K562 (cell line): Measurements from ENCODE around the gene BARD1. TPM values are rescaled to one million over a fixed set of nuclear protein-coding genes. Genes with fewer than 3 reads are reported as not detected.

ENCODE experiments used
- AFF1 ChIP-seq, 2 experiments: fragments of 450-650 bp; IDR thresholded peaks; 2 replicates each; pipeline ENCODE4 v1.6.1; 2018; ENCODE audit warnings: mild to moderate bottlenecking in 2 of 2, low read depth in 1 of 2; ENCODE audit not compliant: partially characterized antibody in 2 of 2
- ARNT ChIP-seq, 2 experiments: fragments of 450-650 bp; IDR thresholded peaks; 2 replicates each; pipeline ENCODE4 v1.6.1; 2016; ENCODE audit warnings: mild to moderate bottlenecking in 1 of 2
- CBFA2T2 ChIP-seq: fragments of 450-650 bp; conservative IDR thresholded peaks from 2 replicates; pipeline ENCODE4 v1.6.1; 2017; ENCODE audit warnings: mild to moderate bottlenecking
- CHD7 ChIP-seq: fragments of 200-600 bp; sonication (generic); IDR thresholded peaks from one replicate; pipeline ENCODE4 v1.6.1; 2012; ENCODE audit warnings: mild to moderate bottlenecking, low read depth, low read length, inconsistent platforms
- CREB1 ChIP-seq, 2 experiments: sonication (generic) in 1 of 2; formaldehyde crosslinking in 1 of 2; IDR thresholded peaks; 2 replicates each; pipeline versions ENCODE4 v1.6.1 to v1.8.0; 2012 to 2022; ENCODE audit warnings: inconsistent platforms in 1 of 2, mild to moderate bottlenecking in 1 of 2, missing genetic modification reagents in 1 of 2, moderate library complexity in 1 of 2
- SP1 ChIP-seq: sonication (generic); formaldehyde crosslinking; IDR thresholded peaks from 2 replicates; pipeline ENCODE4 v1.8.1; 2022; ENCODE audit warnings: mild to moderate bottlenecking, missing genetic modification reagents
- TAF9B ChIP-seq: fragments of 450-650 bp; IDR thresholded peaks from 2 replicates; pipeline ENCODE4 v1.6.1; 2018; ENCODE audit warnings: mild to moderate bottlenecking; ENCODE audit not compliant: partially characterized antibody
- ZNF24 ChIP-seq: fragments of 450-650 bp; IDR thresholded peaks from 2 replicates; pipeline ENCODE4 v1.6.1; 2016
- ZNF583 ChIP-seq: fragments of 250-450 bp; sonication (Bioruptor Pico); IDR thresholded peaks from 2 replicates; pipeline ENCODE4 v1.4.0; 2020
- polyA plus RNA-seq, 8 experiments: library from polyadenylated mRNA; depleted of rRNA in 4 of 8; stranded (reverse) in 5 of 8; unstranded in 3 of 8; fragments of >200 nt; fragmentation: Nextera tagmentation in 2 of 8; fragmentation: Illumina TruSeq in 1 of 8; extraction: Ambion mirVana in 2 of 8; extraction: Trizol in 1 of 8; gene quantifications; 2 replicates each; pipeline versions ENCODE4 v1.2.1 to v1.2.3, GENCODE V29; 2011 to 2014; ENCODE audit warnings: inconsistent platforms in 1 of 8, missing spikeins in 1 of 8
- total RNA-seq, 7 experiments: library from RNA; depleted of rRNA in 6 of 7; stranded (reverse); fragments of >200 nt in 6 of 7; fragmentation: Illumina TruSeq in 2 of 7; extraction: Trizol in 2 of 7; gene quantifications; 2 replicates each; pipeline versions ENCODE4 v1.2.1 to v1.2.3, GENCODE V29; 2011 to 2021; ENCODE audit warnings: low replicate concordance in 1 of 7
- TF ChIP-seq, protein P1 (sequence below): sonication (generic); formaldehyde crosslinking; IDR thresholded peaks from 2 replicates; pipeline ENCODE4 v1.8.0; 2022; ENCODE audit warnings: mild to moderate bottlenecking, missing genetic modification reagents

The BARD1 gene
- total and polyA plus RNA-seq, 9 of the 15 experiments (the other 6 are each of a cell fraction or from before 2014, with no cell fraction given), result 6.3 to 18.9 (median 11.3) TPM

DNA sequence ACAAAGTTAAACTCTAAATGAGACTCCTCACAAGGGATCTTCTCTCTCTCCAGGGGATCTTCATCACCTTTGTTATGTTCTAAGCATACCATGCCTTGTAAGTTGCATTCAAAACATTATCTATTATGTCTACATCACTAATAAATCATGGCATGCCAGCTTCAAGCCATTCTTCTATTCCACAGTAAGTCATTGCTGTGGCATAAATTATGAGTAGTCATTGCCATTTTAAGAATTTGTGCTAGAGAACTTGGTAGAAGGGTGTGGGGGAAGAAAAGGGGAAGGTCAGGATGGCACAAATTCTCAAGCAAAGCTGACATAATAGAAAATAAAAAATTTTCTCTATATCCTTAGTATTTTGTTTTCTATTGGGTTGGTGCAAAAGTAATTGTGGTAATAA lies 33.5 kb downstream of the BARD1 start (continued):
- no peak for TF ChIP-seq AFF1 (IDR thresholded peaks at IDR 0.05; ENCODE audit: low read depth in 1 of 2, partially characterized antibody in 2 of 2)
- TF ChIP-seq ZNF24, result no peak
- no peak for TF ChIP-seq SP1 (CRISPR knock-in tag)
- no peak for TF ChIP-seq CREB1 (IDR thresholded peaks at IDR 0.05)
- no peak for TF ChIP-seq CREB1 (CRISPR knock-in tag; IDR thresholded peaks at IDR 0.05)
- TF ChIP-seq ARNT (IDR thresholded peaks at IDR 0.05), result no peak
- TF ChIP-seq CHD7, result no peak
- TF ChIP-seq, protein P1, sequence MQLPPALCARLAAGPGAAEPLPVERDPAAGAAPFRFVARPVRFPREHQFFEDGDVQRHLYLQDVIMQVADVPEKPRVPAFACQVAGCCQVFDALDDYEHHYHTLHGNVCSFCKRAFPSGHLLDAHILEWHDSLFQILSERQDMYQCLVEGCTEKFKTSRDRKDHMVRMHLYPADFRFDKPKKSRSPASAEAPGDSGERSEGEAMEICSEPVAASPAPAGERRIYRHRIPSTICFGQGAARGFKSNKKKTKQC, result no peak
- no peak for TF ChIP-seq TAF9B
- no peak for TF ChIP-seq ZNF583 (CRISPR knock-in tag)
- no peak for TF ChIP-seq CBFA2T2
